IPS-15b (cell line): ENCODE results near the gene SLC6A3.

Experiments used
- H3K27me3 ChIP-seq: one replicate; pipeline ENCODE4 v1.6.1; 2013; ENCODE audit warnings: low read length; ENCODE audit not compliant: control insufficient read depth, insufficient read depth
- H3K36me3 ChIP-seq: one replicate; pipeline ENCODE4 v1.6.1; 2013; ENCODE audit warnings: low read length; ENCODE audit not compliant: control insufficient read depth, insufficient read depth
- H3K4me1 ChIP-seq: one replicate; pipeline ENCODE4 v1.6.1; 2013; ENCODE audit warnings: mild to moderate bottlenecking, low read length; ENCODE audit not compliant: control insufficient read depth, insufficient read depth
- H3K4me3 ChIP-seq: one replicate; pipeline ENCODE4 v1.5.1; 2013; ENCODE audit warnings: low read depth, low read length
- H3K9ac ChIP-seq: one replicate; pipeline ENCODE4 v1.6.1; 2013; ENCODE audit warnings: low read depth, mild to moderate bottlenecking, low read length
- H3K9me3 ChIP-seq: one replicate; pipeline ENCODE4 v1.6.1; 2013; ENCODE audit warnings: mild to moderate bottlenecking, low read length; ENCODE audit not compliant: control insufficient read depth, insufficient read depth

SLC6A3 gene

DNA sequence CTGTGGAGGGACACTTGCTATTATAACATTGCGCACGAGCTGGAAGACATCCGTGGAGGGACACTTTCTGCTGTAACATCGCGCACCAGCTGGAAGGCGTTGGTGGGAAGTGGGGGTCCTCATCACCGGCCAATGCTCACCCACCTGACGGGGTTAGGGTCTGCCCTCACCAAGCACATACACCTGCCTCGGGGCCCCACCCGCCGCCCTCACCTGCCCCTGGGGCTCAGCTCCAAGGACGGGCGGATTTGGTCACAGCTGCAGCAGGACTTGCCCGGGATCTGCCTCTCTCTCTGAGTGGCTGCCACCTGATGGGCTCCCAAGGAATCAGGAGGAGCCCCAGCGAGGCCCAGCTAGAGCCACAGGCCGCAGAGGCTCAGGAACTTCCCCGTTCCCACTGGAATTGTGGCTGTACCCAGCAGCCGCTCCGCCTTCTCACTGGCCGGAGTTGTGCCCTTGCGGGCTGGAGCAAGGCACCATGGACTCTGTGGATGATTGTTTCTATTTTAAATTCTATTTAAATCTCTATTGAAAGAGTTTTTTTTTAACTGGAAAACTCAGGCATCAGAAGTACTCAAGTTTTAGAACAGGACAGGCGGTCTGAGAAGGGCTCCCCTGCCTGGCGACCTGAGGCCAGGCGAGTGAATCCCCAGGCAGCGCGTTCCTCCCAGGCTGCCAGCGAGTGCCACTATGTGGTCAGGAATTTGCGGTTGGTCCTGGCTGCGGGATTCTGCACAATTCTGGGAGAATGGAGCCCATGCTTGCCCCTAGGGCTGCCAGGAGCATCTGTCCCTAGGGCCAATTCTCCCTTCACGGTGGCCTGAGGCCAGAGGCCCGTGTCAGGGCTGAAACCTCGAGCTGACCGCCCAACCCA is 38.9 kb upstream of the SLC6A3 start:
- H3K36me3 ChIP-seq, result peaks cover 75% of the 10 kb centered on the region
- no peaks in the 10 kb centered on the region for H3K9me3 ChIP-seq
- H3K4me1 ChIP-seq, result no peaks in the 10 kb centered on the region
- no peak overlapping the region for H3K4me3 ChIP-seq
- H3K27me3 ChIP-seq, result no peaks in the 10 kb centered on the region
- no peak overlapping the region for H3K9ac ChIP-seq

DNA sequence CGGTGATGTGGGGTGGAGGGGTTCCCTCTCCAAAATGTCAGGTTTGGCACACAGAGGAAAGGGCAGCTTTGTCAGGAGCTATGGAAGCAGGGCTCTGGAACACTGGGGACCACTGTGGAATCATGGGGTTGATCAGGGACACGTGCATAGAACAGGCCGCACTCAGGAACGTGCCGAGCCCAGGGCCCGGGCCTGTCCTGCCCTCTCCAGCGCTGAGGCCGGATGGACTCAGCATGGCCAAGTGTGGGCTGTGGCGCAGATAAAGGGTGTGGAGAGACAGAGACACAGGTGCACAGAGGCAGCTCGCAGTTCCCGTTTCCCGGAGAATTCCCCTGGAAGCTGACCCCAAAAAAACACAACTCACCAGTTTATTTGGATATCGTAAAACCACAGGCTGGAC is 37.8 kb upstream of the SLC6A3 start:
- Histone ChIP-seq H3K9ac (no peak overlapping the region), H3K9me3 (no peaks in the 10 kb centered on the region), H3K4me3 (no peak overlapping the region), H3K4me1 (no peaks in the 10 kb centered on the region), H3K27me3 (no peaks in the 10 kb centered on the region), H3K36me3 (peaks cover 74% of the 10 kb centered on the region)

DNA sequence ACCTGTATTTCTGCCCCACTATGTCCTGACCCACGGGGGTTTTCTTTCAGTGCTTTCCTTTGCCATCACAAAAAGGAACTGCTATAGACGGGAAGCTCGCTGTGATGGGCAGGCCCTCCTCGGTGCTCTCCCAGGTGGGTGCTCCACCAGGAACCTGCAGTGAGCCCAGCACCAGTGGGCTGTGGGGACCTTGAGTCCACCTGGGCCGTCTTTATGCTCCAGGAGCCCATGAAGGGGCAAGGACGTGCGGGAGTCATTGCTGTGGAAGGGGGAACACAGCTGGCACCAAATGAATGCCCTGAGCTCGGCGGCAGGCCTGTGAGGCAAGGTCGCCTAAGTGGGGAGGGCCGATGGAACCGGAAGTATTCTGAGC is 36.7 kb upstream of the SLC6A3 start:
- H3K4me1 ChIP-seq, result no peaks in the 10 kb centered on the region
- H3K36me3 ChIP-seq, result peaks cover 73% of the 10 kb centered on the region
- H3K4me3 ChIP-seq, result no peak overlapping the region
- H3K27me3 ChIP-seq, result no peaks in the 10 kb centered on the region
- H3K9me3 ChIP-seq, result no peaks in the 10 kb centered on the region
- H3K9ac ChIP-seq, result no peak overlapping the region

DNA sequence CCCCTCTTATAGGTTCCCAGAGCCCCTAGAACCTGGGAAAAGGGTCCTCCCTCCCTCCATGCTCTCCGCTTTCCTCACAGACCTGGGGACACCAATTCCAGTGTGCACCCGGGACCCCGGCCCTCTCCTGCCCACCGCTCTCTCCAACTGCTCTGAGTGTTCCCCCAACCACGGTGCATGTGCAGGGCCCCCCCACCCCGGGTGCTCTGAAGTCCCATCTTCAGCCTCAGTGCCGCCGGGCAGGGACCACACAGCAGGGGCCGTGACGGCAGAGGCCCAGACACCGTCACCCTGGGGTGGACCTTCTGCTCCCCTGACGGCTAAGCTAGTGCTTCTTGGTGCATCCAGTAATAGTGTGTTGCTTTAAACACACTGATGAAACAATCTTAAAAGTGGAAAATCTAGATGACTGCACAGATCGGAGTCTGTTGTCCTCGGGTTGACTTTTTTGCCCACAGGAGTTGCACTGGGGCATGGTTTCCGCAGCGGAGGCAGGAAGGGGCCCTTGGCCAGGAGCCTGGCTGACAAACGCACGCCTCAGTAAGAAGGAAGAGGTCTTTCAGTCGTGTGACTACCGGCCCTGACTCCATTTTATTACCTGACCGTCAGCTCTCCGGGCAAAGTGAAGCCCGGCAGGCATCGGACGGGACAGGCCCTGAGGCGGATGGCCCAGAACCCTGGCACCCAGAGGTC is 36.2 kb upstream of the SLC6A3 start:
- no peak overlapping the region for H3K9ac ChIP-seq
- H3K9me3 ChIP-seq, result no peaks in the 10 kb centered on the region
- no peaks in the 10 kb centered on the region for H3K27me3 ChIP-seq
- H3K4me3 ChIP-seq, result no peak overlapping the region
- no peaks in the 10 kb centered on the region for H3K4me1 ChIP-seq
- peaks cover 74% of the 10 kb centered on the region for H3K36me3 ChIP-seq

DNA sequence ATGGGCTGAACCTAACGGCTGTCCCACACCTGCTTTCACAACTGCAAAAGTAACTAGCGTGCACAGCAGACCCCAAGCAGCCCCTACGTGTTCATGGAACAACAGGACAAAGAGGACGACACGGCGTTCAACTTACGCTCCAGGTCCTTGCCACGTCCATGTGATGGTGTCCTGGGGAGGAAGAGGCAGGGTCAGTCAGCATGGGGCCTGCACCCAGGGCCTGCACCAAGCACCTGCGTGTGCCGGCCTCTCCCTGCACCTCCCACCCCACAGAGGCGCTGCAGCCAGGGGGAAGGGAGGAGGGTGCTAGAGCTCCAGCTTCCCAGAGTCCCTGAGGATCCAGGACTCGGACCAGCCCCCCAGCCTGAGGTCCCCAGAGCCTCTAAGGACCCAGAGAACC is 35.6 kb upstream of the SLC6A3 start:
- no peak overlapping the region for H3K4me3 ChIP-seq
- H3K36me3 ChIP-seq, result peaks cover 74% of the 10 kb centered on the region
- H3K9ac ChIP-seq, result no peak overlapping the region
- no peaks in the 10 kb centered on the region for H3K9me3 ChIP-seq
- no peaks in the 10 kb centered on the region for H3K4me1 ChIP-seq
- H3K27me3 ChIP-seq, result no peaks in the 10 kb centered on the region

DNA sequence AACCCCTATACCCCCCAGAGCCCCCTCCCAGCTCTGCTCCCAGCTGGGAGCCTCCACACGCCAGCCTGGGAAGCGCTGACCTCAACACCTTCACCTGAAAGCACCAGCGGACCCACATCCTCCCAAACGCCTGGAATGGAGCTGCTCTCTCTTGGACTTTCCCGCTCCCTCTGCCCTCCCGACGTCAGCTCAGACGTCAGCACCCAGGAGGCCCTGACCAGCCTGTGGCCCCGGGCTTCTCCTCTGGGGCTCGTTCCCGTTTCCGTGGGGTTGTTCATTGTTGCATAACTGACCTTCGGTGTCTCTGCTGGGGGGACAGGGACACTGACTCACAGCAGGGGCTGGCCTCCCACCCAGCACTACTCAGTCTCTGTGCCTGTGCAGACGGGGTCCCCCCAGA is 35.0 kb upstream of the SLC6A3 start:
- Histone ChIP-seq H3K36me3 (peaks cover 74% of the 10 kb centered on the region), H3K4me1 (no peaks in the 10 kb centered on the region), H3K9me3 (no peaks in the 10 kb centered on the region), H3K9ac (no peak overlapping the region), H3K4me3 (no peak overlapping the region), H3K27me3 (no peaks in the 10 kb centered on the region)

DNA sequence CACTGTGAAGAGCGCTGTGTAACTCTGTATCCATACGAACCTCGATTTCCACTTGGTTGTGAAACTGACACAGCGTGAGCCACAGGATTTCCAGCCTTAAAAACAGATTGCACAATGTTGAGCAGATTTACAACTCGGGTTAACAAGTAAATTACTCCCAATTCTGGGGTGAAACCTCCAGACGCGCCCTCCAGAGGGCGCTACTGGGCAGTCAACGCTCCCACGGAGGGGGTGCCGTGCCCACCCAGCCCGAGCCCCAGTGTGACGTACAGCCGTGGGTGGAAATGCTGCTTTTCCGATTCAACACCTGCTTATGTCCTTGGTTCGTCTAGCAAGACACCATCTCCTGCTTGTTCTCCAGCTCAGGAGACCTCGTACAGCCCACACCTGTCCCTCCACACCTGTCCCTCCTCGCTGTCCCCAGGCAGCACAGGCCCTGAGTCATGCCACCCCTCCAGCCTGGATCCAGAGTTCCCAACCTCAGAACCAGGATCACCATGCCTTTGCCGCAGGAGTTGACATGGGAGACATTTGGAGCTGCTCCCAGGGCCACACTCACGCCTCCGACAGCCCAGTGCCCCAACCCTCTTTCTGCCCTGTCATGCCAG is 34.4 kb upstream of the SLC6A3 start:
- Histone ChIP-seq H3K9ac (no peak overlapping the region), H3K4me3 (no peak overlapping the region), H3K36me3 (peaks cover 75% of the 10 kb centered on the region), H3K27me3 (no peaks in the 10 kb centered on the region), H3K9me3 (no peaks in the 10 kb centered on the region), H3K4me1 (no peaks in the 10 kb centered on the region)

DNA sequence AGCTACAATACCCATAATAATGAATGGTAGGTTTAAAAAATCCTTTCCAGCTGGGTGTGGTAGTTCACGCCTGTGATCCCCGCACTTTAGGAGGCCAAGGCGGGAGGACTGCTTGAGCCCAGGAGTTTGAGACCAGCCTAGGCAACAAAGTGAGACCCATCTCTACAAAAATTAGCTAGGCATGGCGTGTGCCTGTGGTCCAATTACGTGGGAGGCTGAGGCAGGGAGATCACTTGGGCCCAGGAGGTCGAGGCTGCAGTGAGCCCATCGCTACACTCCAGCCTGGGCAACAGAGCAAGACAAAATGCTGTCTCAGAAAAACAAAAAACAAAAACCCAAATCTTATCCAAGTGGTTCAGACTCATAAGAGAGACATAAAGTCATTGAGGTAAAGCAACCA is 33.8 kb upstream of the SLC6A3 start:
- H3K4me3 ChIP-seq, result no peak overlapping the region
- no peaks in the 10 kb centered on the region for H3K27me3 ChIP-seq
- no peaks in the 10 kb centered on the region for H3K9me3 ChIP-seq
- H3K36me3 ChIP-seq, result peaks cover 75% of the 10 kb centered on the region
- no peaks in the 10 kb centered on the region for H3K4me1 ChIP-seq
- no peak overlapping the region for H3K9ac ChIP-seq

DNA sequence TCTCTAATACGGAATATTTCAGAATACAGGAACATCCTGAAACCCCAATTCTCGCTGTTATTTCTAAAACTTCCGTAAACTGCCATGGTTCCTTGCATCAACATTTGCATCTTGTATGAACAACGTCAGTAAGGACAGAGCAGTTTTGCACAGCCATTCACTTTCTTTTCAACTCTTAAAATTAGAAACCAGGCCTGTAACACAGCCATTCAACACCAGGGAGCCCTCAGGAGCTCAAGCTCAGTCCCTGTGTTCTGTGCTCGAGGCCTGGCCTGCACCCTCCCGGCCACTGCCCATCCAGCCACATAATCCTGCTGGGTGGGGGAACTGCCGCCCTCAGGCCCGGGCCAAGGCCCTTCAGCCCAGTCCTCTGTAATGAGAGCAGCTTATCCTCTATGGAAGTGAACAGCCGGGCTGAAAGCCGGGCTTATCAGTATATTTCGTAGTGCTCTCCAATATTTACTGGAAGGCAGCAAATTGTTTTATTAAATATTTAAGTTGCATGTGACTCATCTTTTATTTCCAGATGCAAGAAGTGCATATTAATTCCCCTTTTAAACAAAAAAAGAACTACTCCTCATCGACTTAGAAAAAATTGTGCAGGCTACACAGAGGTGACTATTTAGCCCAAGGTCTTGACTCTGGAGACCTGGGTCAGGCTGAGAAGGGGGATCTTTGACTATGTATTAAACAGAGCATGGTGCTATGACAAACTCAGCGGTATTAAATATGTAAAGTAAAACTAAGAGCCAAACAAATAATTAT is 33.2 kb upstream of the SLC6A3 start:
- Histone ChIP-seq H3K9ac (no peak overlapping the region), H3K36me3 (peaks cover 75% of the 10 kb centered on the region), H3K4me3 (no peak overlapping the region), H3K4me1 (no peaks in the 10 kb centered on the region), H3K27me3 (no peaks in the 10 kb centered on the region), H3K9me3 (no peaks in the 10 kb centered on the region)

DNA sequence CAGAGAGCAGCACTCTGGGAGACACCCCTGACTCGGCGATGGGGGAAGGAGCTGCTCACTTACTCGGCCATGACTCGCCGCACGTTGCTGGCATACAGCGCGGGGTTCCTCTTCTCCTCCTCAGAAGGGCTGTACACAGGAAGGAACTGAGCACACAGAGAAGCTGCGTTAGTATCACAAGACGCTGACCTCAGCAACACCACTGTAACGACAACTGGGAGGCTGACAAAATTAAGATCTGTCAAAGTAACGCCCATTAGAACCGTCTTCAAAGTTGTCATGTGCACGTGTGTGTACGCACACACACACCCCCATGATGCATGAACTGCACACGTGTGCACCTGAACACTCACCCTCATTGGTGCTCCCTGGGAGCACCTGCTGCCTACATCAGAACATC is 32.1 kb upstream of the SLC6A3 start:
- Histone ChIP-seq H3K9me3 (no peaks in the 10 kb centered on the region), H3K4me1 (no peaks in the 10 kb centered on the region), H3K4me3 (no peak overlapping the region), H3K9ac (no peak overlapping the region), H3K27me3 (no peaks in the 10 kb centered on the region), H3K36me3 (peaks cover 77% of the 10 kb centered on the region)

DNA sequence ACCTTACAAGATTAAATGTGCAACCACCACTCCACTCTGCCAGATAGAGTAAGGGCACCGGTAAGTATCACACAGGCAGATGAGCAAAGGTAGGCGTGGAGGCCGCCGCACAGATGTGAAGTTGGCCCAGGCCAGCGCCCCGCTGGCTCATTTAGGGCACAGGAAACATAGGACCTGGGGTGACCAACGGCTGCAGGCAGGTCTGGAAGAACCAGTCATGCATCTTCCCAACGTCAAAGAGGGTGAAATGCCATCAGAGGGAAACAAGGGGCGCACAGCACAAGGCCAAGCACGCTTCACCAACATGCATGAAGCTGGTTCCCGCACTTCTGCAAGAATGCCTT is 31.7 kb upstream of the SLC6A3 start:
- Histone ChIP-seq H3K4me1 (no peaks in the 10 kb centered on the region), H3K9ac (no peak overlapping the region), H3K4me3 (no peak overlapping the region), H3K36me3 (peaks cover 80% of the 10 kb centered on the region), H3K9me3 (no peaks in the 10 kb centered on the region), H3K27me3 (no peaks in the 10 kb centered on the region)
